Stimulated activated CD8-positive, alpha-beta memory T cell treated with anti-CD3 and anti-CD28 coated beads, Interleukin-7, amount 100 ng/mL, for 24 hours (primary cell): ENCODE measurements around the gene UBE2J1.

Experiments used
- DNase-seq: peaks from one replicate; pipeline ENCODE4 v3.0.0-alpha.2; 2020; ENCODE audit warnings: low read depth

The UBE2J1 gene

GRCh38 chr6:89290401-89291155 lies 61.9 kb downstream of the UBE2J1 start:
- no peak for DNase-seq

DNA sequence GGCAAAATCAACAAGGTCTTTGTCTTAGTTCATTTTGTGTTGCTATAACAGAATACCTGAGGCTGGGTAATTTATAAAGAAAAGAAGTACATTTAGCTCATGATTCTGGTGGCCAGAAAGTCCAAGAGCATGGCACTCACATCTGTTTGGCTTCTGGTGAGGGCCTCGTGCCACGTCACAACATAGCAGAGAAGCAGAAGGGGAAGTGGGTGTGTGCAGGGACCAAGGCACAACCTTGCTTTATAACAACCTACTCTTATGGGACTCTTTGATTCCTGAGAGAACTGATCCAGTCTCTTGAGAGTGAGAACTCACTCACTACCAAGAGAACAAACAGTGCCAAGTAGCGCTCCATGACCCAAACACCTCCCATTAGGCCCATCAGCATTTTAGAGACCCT lies 62.8 kb downstream of the UBE2J1 start:
- no peak for DNase-seq

- no peak for DNase-seq
Measured at GRCh38 chr6:89287351-89288028, 65.0 kb downstream of the UBE2J1 start.

- no peak for DNase-seq
Measured at GRCh38 chr6:89286516-89286915, 66.0 kb downstream of the UBE2J1 start.

- no peak for DNase-seq
Measured at GRCh38 chr6:89284963-89285735, 67.4 kb downstream of the UBE2J1 start.

GRCh38 chr6:89284081-89284480 lies 68.4 kb downstream of the UBE2J1 start:
- no peak for DNase-seq

DNA sequence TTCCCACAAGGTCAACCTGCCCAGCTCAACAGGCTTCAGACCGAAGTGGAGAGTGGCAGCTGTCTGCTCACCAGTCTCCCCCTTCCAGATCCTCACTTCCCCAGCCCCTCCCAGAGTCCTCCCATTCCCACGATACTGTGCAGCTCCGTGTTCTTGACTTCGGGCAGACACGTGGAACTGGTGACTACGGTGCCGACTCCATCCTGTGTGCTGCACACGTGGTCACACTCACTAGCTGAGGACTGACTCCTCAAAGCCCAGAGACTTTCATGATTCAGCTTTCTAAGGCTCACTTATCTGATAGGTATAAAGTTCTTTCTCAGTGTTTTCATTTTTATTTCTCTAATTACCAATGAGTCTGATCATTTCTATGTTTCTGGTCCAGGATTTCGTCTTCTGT lies 69.8 kb downstream of the UBE2J1 start:
- DNase-seq = no peak

- DNase-seq = peak; percentile 11
Measured at GRCh38 chr6:89281779-89282246, 70.7 kb downstream of the UBE2J1 start.

- DNase-seq = no peak
Measured at GRCh38 chr6:89278956-89279355, 73.6 kb downstream of the UBE2J1 start.
